Cardiac fibroblast (primary cell): Measurements from ENCODE around the gene TTLL1.

ENCODE experiments used
- DNase-seq, 2 donors: peaks; one replicate each; pipeline versions ENCODE4 v3.0.0 to v3.0.0-alpha.2; 2010; ENCODE audit warnings: low read depth in 2 of 2
- H3K4me3 ChIP-seq, 2 donors: replicated peaks in 1 of 2; 1 replicate in 1 of 2; 2 replicates in 1 of 2; pipeline ENCODE4 v1.5.1; 2011; ENCODE audit warnings: low read depth in 2 of 2, low read length in 2 of 2, mild to moderate bottlenecking in 2 of 2, moderate library complexity in 1 of 2
- TF ChIP-seq, protein P1 (sequence below): IDR thresholded peaks from one replicate; pipeline ENCODE4 v1.5.1; 2011; ENCODE audit warnings: low read depth, mild to moderate bottlenecking, low read length, inconsistent platforms

Gene TTLL1

DNA sequence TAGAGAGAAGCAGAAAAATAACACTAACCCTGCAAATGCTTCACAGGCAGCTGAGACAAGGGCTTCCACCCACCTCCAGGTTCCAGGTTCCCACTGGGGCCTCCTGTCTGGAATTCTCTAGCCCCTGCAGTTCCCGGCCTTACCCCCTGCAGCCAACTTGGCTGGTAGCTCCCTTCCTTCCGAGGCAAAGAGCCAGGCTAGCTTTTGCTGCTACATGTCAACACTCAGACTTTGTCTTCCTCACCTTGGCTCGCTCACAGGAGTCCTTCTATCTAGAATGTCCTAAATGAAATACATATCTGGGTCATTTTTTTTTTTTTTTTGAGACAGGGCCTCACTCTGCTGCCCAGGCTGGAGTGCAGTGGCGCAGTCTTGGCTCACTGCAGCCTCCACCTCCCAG, 9.9 kb upstream of the TTLL1 start:
- peak in 1 of 2 donors; percentile 52 for DNase-seq
- H3K4me3 ChIP-seq, result no peak overlapping the region
- TF ChIP-seq, protein P1, sequence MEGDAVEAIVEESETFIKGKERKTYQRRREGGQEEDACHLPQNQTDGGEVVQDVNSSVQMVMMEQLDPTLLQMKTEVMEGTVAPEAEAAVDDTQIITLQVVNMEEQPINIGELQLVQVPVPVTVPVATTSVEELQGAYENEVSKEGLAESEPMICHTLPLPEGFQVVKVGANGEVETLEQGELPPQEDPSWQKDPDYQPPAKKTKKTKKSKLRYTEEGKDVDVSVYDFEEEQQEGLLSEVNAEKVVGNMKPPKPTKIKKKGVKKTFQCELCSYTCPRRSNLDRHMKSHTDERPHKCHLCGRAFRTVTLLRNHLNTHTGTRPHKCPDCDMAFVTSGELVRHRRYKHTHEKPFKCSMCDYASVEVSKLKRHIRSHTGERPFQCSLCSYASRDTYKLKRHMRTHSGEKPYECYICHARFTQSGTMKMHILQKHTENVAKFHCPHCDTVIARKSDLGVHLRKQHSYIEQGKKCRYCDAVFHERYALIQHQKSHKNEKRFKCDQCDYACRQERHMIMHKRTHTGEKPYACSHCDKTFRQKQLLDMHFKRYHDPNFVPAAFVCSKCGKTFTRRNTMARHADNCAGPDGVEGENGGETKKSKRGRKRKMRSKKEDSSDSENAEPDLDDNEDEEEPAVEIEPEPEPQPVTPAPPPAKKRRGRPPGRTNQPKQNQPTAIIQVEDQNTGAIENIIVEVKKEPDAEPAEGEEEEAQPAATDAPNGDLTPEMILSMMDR, result no peak

DNA sequence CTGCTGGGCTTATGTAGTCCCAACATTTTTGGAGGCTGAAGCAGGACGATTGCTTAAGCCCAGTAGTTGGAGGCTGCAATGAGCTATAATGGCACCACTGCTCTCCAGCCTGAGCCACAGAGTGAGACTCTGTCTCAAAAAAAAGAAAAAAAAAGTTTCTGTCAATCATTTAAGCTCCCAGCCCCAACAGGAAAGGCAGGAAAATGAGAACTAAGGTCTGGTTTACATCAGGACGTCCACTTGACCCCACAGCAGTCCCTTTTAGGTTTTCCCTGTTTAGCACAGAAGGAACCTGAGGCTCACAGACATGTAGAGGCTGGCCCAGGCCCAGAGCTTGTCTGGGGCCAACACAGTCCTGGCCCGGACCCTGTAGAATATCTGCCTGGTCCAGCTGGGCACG, 9.2 kb upstream of the TTLL1 start:
- DNase-seq, result peak in 1 of 2 donors; percentile 39
- H3K4me3 ChIP-seq, result no peak overlapping the region
- TF ChIP-seq, protein P1, result no peak

DNA sequence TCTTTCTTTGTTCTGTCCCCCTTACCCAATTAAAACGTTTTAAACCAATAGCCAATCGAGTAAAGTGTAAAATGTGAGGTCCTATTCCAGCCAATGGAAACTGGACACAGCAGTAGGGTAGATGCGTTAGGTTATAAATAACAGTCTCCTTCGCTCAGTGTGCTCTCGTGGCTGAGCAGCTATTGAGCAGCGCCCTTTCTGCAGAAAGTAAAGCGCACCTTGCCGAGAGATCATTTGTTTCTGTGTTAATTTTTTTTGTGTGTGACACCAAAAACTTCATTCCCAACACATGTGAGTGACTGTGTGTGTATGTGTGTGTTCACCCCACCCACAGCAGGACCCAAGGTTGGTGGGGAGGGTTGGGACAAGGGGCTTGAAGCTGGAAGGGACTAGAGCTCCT, 7.2 kb upstream of the TTLL1 start:
- no peak for DNase-seq

GRCh38 chr22:43094551-43094950, 5.4 kb upstream of the TTLL1 start:
- no peak for DNase-seq
- TF ChIP-seq, protein P1, result no peak
- no peak overlapping the region for H3K4me3 ChIP-seq

More for the DNA sequence above, 7.2 kb upstream of the TTLL1 start:
- no peak overlapping the region for H3K4me3 ChIP-seq
- TF ChIP-seq, protein P1, result no peak

DNA sequence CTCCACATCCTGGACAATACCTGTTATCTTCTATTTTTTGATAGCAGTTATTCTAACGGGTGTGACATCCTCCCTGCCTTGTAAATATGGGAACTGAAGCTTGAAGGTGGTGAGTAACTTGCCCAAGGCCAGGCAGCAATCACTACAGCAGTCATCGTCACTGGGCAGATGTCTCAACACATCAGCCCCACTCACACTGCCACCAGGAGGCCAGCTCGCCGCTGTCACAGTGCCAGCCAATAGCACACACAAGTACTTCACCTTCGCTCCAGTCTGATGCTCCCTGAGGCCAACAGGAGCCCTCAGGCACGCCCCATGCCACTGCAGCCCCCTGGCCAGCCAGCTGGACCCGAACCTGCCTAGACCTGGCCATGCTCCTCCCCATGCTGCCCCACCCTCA, 4.9 kb upstream of the TTLL1 start:
- TF ChIP-seq, protein P1, result no peak
- no peak overlapping the region for H3K4me3 ChIP-seq
- DNase-seq, result peak in 1 of 2 donors; percentile 26

DNA sequence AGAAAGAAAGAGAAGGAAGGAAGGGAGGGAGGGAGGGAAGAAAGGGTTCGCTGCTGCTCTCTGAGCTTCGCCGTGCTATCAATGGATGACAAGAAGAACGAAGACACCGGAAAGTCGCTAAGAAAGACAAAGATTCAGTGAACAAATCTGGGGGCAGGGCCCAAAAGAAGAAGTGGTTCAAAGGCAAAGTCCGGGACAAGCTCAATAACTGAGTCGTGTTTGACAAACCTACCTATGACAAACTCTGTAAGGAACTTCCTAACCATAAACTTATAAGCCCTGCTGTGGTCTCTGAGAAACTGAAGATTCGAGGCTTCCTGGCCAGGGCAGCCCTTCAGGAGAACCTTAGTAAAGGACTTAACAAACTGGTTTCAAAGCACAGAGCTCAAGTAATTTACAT, 2.9 kb upstream of the TTLL1 start:
- TF ChIP-seq, protein P1, result no peak
- DNase-seq, result no peak
- H3K4me3 ChIP-seq, result no peak overlapping the region

DNA sequence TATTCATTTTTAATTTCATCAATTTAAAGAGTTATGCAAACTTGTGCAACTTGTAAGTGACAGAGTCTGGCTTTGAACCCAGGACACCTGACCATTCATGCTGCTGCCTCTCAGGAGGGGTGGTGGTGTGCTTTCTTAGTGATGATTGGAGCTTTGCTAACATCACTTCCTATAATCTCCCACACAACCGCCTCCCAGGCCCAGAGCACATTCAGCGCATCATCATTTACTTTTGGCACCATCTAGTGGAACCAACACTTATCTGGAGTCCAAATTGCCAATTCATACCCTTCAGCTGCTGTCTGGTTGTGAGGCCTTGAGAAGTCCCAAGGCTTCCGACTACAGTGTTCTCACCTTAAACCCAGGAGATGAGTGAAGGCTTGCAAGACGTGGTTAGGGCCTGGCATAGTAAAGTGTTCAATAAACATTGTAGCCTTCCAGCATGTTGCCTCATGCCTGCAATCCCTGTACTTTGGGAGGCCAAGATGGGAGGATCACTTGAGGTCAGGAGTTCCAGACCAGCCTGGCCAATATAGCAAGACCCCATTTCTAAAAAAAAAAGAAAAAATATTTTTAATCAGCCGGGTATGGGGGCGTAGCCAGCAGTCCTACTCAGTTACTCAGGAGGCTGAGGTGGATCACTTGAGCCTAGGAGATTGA, 1.1 kb upstream of the TTLL1 start:
- peak; percentile 87 to 89 for DNase-seq
- H3K4me3 ChIP-seq, result no peak overlapping the region
- TF ChIP-seq, protein P1, result peak; percentile 43
